Fibroblast of lung (primary cell): ENCODE measurements around the gene CCDC69.

Experiments
- CTCF ChIP-seq, 2 donors: IDR thresholded peaks in 1 of 2; conservative IDR thresholded peaks in 1 of 2; 1 replicate in 1 of 2; 2 replicates in 1 of 2; pipeline ENCODE4 v1.5.1; 2011 to 2012; ENCODE audit warnings: low read length in 2 of 2, control low read depth in 1 of 2, inconsistent platforms in 1 of 2, low read depth in 1 of 2, mild to moderate bottlenecking in 1 of 2
- EZH2 ChIP-seq: IDR thresholded peaks from 2 replicates; pipeline ENCODE4 v1.5.1; 2012; ENCODE audit warnings: low read length, control low read depth, mild to moderate bottlenecking; ENCODE audit errors: missing control alignments

- no peak for TF ChIP-seq EZH2
- no peak for TF ChIP-seq CTCF (conservative IDR thresholded peaks at IDR 0.05 in 1 of 2, IDR thresholded peaks at IDR 0.05 in 1 of 2; ENCODE audit: low read depth in 1 of 2, low read length in 2 of 2)
Observed at GRCh38 chr5:151171529-151171928, 52.4 kb downstream of the CCDC69 start.
